Ecto neural progenitor cell (in vitro differentiated cells): ENCODE measurements around the gene CAMK2A.

Source experiments
- DNase-seq: peaks from one replicate; pipeline ENCODE4 v3.0.0-alpha.2; 2018; ENCODE audit warnings: low spot score

CAMK2A gene

DNA sequence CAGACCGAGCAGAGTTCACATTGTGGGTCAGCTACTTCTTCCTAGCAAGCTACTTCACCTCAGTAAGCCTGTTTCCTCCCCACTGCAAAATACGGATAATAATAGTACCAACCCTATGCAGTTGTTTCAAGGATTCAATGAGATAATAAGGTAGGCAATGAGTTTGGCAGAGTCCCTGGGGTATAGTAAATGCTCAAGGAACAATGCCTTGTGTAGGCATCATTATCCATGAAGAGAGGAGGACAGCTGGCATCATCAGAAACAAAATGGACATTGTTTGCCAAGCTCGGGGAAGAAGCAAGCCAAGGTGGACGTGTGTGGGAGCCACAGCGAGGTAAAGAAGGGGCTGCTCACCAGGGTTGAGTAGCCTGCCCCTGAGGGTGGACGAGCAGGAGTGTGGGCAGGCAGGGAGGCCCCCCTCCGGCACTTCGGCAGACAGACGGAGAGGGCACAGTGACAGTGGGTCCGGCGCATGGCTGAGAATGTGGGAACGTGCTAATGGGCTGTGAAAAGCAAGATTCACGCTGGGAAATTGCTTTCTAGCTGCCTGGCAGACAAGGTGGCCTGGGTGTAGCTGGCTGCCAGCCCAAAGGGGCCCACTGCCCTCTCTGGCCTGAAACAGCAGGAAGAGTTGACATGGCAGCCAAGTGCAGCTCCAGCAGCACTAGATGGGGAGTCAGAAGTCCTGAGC lies 10.1 kb downstream of the CAMK2A start:
- DNase-seq, result no peak

GRCh38 chr5:150278916-150279315 lies 10.7 kb downstream of the CAMK2A start:
- DNase-seq, result no peak

DNA sequence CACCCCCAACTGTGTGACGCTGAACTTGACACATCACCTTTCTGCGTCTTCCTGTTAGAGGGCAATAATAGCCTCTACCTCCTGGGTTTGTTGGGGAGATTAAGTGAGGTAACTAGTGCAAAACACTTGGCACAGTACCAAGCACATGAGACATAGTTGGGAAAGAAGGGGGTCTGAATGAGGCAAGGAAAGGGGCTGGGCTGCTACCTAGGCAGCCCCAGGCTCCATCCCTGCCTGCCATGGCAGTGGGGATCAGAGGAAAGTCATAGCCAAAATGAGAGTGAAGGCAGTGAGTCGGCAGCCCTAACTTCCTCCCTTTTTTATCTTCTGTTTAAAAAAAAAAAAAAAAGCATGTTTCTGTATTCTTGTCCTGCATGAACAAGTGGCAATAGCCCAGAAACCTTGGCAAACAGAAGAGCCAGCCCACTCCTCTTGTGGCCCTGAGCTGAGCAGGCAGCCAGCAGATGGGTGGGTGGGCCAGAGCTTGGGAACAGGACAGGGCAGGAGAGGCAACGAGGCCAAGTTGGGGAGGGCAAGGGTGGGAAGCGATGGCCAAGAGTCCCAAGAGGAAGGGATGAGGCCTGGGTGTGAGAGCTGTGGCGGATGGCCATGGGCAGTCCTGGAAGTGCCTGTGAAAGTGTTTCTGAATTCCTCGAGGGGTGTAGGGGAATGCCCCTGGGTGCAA lies 11.4 kb downstream of the CAMK2A start:
- no peak for DNase-seq

DNA sequence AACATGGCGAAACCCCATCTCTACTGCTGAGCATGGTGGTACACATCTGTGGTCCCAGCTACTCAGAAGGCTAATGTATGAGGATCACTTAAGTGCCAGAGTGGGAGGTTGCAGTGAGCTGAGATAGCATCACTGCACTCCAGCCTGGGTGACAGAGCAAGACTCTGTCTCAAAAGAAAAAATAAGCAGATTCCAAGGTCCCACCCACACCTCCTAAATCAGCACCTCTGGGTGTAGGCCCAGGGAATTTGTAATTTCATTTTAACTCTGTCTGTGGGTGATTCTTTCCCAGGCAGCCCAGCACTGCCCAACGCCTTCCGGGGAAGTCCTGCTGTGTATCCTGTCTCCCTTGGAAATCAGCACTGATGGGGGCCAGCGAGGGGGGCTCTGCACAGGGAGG lies 12.5 kb downstream of the CAMK2A start:
- no peak for DNase-seq

DNA sequence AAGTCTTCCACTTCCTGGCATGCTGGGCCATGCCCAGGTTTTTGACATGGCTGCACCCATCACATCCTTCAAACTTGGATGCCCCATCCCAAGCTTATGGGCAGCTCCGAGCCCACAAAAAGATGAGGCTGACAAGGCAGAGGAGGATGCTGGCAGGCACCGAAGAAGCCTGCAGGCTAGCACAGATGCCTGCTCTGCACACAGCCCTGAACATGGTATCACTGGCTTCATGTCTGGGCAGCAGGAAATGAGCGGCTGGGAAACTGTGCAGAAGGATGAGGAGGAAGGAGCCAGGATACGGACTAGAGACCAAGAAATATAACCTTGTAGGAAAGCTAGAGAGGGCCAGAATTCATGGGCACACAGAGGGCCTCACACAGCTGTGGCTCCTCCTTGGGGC lies 14.8 kb downstream of the CAMK2A start:
- DNase-seq, result no peak

DNA sequence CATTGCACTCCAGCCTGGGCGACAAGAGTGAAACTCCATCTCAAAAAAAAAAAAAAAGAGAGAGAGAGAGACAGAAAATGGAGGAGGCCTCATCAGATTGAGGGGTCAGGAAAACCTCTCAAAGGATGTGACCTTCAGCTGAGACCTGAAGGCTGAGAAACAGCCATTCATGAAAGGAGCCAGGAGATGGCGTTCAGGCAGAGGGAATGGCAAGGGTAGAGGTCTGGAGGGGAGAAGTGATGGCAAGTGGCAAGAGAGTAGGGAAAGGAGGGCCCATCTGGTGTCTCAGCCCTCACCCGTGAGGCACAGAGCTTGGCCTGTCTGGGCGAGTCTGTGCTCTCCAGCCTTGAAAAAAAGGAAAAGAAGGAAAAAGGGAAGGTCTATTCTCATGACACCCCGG lies 17.0 kb downstream of the CAMK2A start:
- DNase-seq, result peak; percentile 68

DNA sequence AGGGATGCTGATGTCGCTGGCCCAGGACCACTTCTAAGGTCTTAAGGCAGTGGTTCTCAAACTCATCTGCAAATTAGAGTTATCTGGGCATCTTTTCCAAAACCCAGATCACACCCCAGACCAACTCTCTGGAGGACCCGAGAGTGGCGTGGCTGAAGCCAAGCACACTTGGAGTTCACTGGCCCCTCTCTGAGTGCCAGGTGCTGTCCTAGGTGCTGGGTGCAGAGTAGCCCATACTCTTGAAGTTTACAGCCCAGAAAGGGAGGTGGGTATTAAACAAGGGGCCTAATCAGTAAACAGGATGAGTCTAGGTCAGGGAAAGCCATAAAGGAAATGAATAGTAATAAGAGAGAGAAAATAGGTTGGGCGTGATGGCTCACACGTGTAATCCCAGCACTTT lies 17.6 kb downstream of the CAMK2A start:
- no peak for DNase-seq

DNA sequence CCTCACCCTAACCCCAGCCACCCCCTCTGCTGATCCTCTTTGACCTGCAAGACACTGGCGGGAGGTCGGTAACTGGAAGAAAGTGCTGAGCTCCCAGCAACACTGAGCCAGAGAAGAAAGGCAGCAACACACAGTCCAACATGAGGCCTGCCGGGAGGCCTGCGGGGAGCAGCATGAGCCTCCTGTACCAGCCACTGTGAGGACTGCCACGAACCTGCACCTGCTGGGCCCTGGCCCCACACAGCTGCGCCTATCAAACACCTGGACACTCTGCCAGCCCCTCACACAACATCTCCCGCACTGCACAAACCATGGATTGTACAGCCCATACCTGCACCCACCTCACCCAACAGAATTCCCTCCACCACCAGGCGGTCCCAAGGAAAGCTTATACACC lies 18.3 kb downstream of the CAMK2A start:
- no peak for DNase-seq

- no peak for DNase-seq
Measured at GRCh38 chr5:150270541-150271295, 18.9 kb downstream of the CAMK2A start.

GRCh38 chr5:150266871-150267291 lies 22.7 kb downstream of the CAMK2A start:
- no peak for DNase-seq

DNA sequence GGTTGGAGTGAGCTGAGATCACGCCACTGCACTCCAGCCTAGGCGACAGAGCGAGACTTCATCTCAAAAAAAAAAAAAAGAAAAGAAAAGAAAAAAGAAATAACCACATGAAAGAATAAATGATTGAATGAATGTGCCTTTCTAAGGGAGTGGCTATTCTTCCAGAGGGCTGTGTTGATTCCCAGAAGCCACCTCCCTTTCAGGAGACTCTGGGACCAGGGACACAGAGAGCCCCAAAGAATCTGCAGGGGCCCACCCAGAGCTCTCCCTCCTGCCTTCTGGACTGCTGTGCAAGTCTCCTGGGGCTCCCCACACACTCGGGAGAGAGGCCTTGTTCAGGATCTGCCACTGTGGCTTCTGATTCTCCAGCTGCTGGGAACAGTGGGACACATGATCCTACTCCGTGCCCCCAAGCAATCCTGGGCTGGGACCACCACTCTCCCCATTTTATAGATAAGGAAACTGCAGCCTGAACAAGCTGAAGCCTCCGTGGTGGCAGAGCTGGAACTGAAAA lies 23.6 kb downstream of the CAMK2A start:
- no peak for DNase-seq

- no peak for DNase-seq
Measured at GRCh38 chr5:150264667-150265603, 24.6 kb downstream of the CAMK2A start.

GRCh38 chr5:150263801-150264621 lies 25.6 kb downstream of the CAMK2A start:
- DNase-seq, result no peak

DNA sequence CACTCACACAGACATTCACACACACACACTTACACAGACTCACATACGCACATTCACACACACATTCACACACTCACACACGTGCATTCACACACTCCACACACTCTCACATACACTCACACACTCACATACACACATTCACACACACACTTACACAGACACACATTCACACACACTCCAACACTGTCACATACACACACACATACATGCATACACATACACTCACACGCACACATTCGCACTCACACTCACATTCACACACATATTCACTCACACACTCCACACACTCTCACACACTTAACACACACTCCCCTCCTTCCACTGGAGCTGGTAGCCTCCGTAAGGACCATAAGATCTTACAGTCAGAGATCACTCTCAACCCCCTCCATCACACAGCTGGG lies 26.2 kb downstream of the CAMK2A start:
- DNase-seq, result no peak

DNA sequence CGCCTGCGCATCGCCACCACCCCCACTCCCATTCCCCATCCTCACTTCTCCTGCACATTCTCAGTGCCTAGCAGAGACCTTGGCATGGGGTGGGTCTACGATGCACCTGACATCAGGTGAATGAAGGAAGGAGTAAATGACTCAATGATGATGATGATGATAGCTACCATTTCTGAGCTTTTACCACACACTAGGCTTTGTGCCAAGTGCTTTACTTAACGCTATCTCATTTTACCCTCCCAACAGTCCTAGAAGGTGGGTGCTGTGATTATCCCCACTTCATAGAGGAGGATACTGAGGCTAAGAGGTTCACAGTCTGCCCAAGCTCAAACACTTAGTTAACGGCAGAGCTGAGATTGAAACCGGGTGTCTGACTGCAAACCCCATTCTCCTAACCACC lies 27.1 kb downstream of the CAMK2A start:
- no peak for DNase-seq

DNA sequence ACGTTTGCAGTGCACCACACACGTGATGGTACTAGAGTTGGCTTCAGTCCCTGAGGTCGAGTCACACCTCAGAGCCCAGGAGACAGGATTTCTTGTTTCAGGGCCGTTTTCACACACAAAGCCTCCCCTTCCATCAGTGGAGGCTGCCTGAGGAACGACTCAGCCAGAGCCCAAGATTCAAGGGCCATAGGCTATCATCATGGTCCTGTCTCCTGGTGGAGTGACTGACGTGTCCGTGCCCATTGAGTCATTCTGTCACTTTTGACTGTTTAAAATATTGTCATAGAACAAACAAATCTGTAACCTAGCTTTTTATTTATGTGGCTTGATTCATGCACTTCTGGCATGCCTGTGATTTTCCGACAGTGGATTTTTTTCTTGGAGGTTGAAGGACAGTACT lies 28.3 kb downstream of the CAMK2A start:
- DNase-seq, result no peak

GRCh38 chr5:150258130-150258529 lies 31.4 kb downstream of the CAMK2A start:
- no peak for DNase-seq

- no peak for DNase-seq
Measured at GRCh38 chr5:150257424-150257823, 32.1 kb downstream of the CAMK2A start.

DNA sequence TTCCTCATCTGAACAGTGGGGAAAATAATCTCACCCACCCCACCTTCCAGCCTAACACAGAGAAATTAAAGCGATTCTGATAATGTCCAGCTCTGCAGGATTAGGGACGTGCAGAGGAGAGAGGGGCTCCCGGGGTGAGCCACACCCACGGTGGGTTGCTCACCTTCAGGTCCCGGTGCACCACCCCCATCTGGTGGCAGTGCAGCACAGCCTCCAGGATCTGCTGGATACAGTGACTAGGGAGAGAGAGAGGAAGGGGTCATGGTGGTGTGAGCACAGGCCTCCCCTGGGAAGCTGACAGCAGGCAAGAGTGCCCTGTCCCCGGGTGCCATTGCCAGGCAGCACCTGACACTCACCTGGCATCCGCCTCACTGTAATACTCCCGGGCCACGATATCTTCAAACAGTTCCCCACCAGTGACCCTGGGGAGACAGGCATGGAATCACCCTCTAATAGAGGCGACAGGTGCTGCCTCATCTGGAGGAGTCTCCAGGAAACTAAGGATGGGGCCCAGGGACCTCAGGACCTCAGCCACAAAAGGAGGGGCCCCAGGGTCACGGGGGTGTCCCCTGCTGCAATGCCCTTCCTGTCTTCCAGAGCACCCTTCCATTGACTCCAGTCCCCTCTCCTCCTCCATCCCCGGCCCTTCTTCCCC lies 33.0 kb downstream of the CAMK2A start:
- no peak for DNase-seq

DNA sequence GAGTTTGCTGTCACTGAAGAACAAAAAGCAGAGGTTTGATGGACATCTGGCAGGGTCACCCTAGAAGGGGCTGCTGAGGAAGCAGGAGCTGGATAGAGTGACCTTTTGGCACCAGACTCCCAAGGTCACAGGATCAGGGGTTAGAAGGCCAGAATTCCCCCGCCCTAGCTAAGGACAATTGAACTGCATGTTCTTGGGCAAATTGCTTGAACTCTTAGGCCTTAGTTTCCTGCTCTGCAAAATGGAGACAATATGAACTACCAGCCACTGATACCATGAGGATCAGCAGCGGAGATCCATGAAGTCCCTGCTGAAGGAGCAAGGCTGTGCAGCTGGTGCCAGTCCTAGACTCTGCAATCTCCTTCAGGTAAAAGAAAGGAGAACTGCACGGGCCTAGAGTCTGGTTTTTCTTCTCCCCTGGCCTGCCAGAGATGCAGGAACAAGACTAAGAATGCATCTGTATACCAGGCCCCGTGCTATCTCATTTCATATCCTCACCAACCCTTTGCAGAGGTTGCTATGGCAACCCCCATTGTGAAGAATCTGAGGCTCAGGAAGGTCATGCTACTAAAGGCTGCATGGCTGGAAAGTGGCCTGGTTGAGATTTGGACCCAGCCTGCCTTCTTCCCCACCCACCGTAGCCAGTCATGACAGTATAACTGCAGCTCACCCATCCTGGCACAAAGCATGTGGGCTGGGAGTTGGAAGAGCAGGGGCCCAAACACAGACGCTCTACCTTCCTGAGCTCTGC lies 33.7 kb downstream of the CAMK2A start:
- DNase-seq, result no peak
